ENCODE data around the gene MORN5.
A peak's percentile ranks its signal among the peaks of the same experiment; 100 is the strongest.

Gene MORN5

DNA sequence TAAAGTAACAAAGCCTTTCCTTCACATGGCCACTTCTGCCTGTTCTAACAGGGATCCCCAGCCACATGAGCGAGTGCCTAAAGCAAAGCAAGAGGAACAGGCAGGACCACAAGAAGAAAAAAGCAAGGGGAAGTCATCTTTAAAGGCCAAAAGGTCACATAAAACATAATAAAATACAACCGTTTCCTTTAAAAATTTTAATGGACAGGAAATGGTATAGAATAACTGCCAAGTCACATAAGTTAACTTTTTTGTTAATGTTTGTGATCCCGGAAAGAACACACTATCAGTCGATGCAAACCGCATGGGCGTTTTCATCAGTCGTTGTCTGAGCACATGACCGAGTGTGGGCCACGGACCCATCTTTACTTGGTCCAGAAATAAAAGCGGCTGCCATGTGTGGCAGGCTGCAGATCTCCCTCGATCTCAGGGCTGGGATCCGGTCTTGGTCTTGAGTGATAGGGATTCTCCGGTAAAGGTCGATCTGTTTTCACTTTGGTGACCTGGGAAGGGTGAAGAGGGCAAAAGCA, 15.8 kb upstream of the MORN5 start:
- DNase-seq (ENCODE audit: low spot score): no peak

GRCh38 chr9:122144836-122145591, 14.7 kb upstream of the MORN5 start:
- DNase-seq (ENCODE audit: low spot score): no peak

GRCh38 chr9:122145592-122145863, 14.2 kb upstream of the MORN5 start:
- DNase-seq (ENCODE audit: low spot score): no peak

DNA sequence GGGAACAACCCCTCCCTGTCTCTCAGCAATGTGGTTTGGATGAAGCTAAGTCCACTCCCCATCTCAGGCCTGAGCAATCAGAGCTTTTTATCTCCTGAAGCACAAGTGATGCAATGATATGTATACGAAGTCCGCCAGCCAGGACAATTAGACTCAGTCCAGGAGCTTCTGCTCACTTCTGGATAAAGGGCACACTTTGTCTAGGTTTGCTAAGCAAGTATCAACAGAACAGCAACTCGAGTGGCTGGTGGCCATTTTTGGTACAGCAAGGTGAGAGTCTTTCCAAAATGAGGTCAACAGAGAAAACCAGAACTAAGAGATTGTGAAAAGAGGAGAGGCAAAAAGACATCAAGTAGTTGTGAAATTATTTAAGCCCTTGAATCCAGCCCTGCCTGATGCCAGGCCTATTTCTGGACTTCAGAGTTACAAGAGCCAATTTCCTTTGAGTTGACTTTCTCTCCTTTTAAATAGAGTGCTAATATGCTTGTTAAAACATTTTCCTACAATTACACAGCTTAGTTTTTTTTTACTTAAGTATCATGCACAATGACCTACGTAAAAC, 8.4 kb upstream of the MORN5 start:
- no peak for DNase-seq (ENCODE audit: low spot score)

DNA sequence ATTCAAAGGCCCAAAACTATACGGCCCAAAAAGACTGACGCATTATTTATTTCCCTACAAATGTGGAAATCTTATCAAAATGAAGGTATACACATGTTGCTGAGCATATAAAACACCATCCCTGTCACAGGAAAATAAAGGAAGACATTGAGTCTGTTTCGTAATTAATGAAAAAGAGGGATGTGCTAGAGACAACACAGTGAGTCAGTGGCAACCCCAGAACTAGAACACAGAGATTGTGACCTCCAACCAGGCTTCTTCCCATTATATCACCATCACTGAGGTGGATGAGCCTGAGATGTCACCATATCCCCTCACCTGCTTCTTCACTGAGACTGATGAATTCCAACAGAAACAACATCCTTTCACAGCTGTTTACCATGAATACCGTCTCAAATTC, 3.9 kb upstream of the MORN5 start:
- no peak for DNase-seq (ENCODE audit: low spot score)

DNA sequence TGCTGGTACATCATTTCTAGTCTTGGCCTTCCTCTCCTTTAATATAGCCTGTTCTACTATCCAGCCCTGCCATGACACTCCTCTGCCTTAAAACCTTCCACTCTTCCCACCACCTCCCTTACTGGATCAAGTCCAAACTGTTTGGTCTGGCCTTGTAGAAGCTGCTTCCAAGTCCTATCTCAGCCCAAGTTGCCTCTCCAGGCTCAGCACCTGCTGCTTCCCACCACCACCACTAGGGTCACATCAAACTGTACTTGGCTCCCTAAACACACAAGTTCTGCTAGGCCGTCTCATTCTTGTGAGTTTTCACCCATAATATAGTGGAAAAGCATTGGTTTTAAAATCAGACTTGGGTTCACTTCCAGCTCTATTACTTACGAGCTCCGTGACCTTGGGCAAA, 1.5 kb upstream of the MORN5 start:
- DNase-seq (ENCODE audit: low spot score): peak; percentile 55

DNA sequence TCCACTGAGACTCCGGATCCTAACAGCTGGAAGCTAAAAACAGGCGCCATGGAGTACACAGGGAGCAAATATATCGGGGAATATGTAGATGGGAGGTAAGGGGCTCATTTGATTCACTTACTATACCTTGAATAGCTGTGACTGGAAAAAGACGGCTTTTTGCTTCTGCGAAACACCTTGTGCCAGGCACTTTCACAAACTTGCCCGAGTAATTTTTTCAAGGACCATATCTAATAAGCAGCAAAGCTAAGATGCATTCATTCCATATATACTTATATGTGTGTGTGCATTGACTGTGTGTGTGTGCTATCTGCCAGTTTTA, 178 bp downstream of the MORN5 start:
- DNase-seq (ENCODE audit: low spot score): no peak

GRCh38 chr9:122162415-122162814, 2.7 kb downstream of the MORN5 start:
- no peak for DNase-seq (ENCODE audit: low spot score)

DNA sequence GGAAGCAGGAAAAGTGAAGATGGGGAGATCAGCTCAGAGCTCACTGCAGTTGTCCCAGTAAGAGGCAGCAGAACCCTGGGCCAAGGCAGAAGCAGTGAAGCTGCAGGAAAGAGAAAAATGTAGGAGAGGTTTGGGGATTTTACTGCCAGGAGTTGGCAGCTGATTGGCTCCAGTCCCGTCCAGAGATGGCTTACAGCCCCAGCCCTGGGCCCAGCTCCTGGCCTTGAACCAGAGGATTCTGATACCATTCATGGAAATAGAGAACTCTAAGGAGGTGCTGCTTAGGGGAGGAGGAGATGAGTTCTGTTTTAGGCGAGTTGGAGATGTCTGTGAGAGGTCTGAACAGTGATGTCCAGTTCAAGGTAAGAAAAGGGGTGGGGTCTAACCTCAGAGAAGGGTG, 4.6 kb downstream of the MORN5 start:
- DNase-seq (ENCODE audit: low spot score): no peak

- no peak for DNase-seq (ENCODE audit: low spot score)
Measured at GRCh38 chr9:122168356-122168755, 8.6 kb downstream of the MORN5 start.

DNA sequence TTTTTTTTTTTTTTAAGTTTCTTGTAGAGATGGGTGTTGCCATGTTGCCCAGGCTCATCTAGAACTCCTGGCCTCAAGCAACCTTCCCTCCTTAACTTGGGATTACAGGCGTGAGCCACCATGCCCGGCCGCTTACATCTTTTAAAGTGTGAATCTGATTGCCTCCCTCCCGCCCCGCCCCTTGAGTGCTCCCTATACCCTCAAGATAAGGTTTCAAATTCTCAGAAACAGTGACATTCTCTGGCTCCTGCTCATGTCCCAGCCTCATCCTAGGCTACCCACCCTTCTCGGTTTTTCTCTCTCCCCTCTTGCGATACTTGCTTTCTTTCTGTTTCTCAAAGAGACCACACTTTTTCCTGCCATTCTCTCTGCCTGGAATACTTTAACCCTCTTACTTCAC, 12.4 kb downstream of the MORN5 start:
- DNase-seq (ENCODE audit: low spot score): no peak

DNA sequence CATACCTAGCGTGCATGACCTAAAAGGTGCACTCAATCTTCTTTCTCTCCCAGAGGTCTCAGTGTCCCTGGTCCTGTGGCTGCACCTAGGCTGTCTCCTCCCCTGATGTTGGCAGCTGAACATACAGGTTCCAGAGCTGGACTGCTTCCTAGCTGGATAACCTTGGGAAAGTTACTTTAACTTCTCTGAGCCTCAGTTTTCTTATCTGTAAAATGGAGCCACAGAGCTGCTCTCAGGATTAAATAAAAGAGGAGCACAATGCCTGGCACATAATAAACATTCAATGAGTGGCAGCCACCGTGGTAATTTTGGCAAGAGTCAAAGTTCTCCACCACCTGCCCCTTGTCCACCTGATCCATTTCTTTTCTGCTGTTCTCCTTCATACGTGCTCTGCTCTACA, 14.0 kb downstream of the MORN5 start:
- no peak for DNase-seq (ENCODE audit: low spot score)

DNA sequence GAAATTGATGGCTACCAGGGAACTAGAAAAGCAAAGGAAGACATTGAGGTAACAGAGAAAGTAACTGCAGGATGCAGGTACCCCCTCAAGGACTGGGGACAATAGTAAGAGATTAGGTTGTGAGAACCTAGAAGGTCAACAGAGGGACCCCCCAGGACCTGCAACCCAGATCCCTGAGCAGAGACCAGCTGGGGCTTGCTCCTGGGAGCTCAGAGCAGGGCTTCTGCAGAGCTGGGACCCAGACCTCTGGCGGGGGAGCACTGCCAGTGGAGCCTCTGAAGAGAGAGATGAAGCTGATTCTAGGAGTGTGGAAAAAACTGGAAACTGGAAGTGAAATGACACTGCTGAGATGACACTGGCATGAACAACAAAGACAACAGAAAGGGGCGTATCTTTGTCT, 17.2 kb downstream of the MORN5 start:
- no peak for DNase-seq (ENCODE audit: low spot score)

- no peak for DNase-seq (ENCODE audit: low spot score)
Measured at GRCh38 chr9:122179054-122179689, 19.5 kb downstream of the MORN5 start.

- no peak for DNase-seq (ENCODE audit: low spot score)
Measured at GRCh38 chr9:122179690-122180074, 20.0 kb downstream of the MORN5 start.

DNA sequence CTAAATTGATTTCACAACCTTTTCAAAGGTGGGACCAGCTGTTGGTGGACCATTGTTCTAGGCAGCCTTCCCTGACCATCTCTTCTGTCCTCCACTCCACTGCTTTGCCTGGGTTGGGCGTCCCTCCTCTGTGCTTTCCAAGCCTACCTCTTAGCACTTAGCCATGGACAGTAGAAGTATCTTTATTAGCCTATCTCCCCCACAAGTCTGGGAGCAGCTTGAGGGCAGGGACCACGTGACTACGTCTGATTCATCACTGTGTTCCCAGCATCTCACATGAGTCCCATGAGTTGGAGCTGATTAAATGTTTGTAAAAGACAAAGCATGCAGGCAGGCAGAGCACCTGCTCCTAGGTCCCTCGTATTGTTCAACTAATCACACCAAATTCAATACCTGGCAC, 20.9 kb downstream of the MORN5 start:
- no peak for DNase-seq (ENCODE audit: low spot score)

DNA sequence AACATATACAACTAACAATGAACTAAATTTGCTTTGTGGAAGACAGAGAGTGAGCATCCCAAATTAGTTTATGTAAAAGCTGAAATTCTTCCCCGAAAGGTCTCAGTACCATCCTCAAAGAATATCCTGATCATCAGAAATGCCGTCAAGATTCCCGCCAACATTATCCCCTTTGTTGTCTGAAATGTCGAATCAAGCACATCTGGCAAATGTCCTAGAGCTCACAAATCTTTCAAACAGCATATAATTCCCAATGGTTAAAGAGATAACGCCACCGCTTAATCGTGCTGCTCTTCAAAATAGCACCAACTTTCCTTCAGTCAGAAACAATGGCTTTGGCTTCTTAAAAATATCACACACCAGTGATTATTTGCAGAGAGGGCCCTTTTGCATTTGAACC, 23.8 kb downstream of the MORN5 start:
- DNase-seq (ENCODE audit: low spot score): no peak

DNA sequence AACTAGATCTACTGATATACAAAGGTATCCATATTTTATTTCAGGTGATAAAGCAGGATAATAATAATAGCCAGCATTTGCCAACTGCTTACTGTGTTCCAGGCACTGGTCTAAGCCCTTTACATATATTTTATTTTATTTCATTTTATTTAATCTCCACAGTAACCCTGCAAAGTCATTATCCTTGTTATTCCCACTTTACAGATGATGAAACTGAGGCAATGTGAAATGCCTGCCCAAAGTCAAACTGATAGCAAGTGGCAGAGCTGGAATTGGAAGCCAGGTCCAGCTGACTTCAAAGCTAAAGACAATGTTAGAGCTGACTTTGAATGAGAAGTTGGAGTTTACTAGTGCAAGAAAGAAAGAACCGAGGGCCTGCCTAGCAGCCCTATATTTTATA, 24.8 kb downstream of the MORN5 start:
- DNase-seq (ENCODE audit: low spot score): no peak

DNA sequence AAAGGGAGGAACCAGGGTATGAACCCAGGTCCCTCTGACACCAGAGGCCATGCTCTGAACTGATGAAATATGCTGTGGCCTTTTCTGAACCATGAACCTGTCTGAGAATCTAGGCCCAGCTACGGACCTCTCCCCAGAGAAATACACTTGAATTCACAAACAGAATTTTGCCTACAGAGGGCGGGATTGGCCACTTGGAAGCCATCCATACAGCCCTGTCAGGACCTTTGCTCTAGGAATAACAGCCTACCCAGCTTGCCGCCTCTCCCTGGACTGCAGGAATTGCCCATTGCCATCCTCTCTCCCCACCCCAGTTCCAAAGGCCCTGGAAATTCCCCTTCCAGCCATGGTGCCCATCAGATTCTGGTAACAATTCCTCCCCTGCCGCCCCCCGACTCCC, 26.6 kb downstream of the MORN5 start:
- DNase-seq (ENCODE audit: low spot score): no peak

DNA sequence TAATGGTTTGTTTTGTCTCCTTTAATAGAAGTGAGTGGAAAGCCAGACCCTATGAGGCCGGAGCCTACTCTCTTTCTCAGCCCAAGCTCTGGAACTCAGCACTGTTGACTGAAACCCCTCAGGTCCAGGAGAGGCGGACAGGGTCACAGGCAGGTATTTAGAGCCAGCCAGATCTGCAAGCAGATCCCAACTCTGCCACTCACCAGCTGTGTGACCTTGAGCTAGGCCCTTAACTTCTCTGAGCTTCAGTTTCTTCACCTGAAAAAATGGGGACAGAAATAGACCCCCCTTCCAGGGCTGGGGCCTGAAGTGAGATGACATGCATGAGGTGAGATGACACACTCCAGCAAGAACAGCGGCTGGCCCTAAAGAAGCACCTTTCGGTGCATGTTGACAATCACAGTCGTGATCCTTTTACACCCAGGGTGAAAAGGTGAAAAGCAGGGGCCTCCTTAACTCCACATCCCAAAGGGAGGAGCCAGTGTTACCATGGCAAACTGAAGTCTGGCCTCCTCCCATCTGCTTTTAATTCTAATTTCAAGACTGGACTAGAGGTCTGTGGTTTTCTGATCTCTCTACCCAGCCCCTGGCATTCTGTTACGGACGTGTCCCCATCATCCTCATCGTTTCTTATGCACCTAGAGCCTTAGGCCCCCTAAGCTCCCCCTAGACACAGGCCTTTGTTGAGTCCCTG, 27.2 kb downstream of the MORN5 start:
- DNase-seq (ENCODE audit: low spot score): no peak

DNA sequence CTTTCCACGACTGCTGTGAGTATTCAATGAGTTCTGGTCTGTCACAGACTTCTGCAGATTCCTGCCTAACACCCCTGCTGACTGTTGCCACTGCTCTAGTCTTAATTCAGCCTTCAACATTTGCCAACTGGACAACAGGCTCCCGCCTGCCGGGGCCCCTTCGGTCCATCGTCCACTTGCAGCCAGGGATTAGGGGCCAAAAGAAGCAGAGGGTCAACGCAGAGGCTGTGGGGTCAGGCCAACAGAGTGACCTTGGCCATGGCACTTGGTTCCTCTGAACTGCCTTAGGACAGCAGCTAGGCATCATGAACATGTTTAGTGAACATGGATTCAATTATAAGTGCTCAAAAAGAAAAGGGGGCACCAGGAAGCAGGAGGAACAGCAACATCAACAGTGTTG, 28.7 kb downstream of the MORN5 start:
- no peak for DNase-seq (ENCODE audit: low spot score)

GRCh38 chr9:122190597-122191381, 31.1 kb downstream of the MORN5 start:
- no peak for DNase-seq (ENCODE audit: low spot score)

DNA sequence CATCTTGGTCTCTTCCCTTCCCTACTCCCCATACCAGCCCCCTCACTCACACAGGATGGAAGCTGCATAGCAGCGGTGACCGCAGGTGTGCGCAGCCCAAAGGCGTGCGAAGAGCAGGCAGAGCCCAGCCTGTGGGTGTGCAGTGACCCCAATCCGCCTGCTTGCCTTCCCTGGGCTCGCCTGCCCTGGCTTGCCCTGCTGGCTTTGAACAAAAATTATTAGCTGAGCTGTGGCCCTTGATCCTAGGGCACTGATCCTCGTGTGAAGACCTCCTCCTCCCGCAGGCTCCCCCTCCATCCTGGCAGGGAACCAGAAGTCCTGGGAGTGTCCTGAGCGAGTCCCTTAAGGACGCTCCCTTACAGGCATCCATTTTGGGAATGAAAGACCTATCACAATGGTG, 31.9 kb downstream of the MORN5 start:
- DNase-seq (ENCODE audit: low spot score): no peak
